T1000 (cell line): Measurements from ENCODE around the gene NAV3.
A peak's percentile ranks its signal among the peaks of the same experiment; 100 is the strongest.

Source experiments
- DNase-seq: peaks from one replicate; lab custom pipeline; 2025; ENCODE audit warnings: mixed read lengths; lab: John Stamatoyannopoulos, UW

Gene NAV3

GRCh38 chr12:77993658-77994057 lies 163.0 kb downstream of the NAV3 start:
- DNase-seq, result no peak

- peak; percentile 4 for DNase-seq
Measured at GRCh38 chr12:77995436-77996167, 164.9 kb downstream of the NAV3 start.

GRCh38 chr12:77996670-77997069 lies 166.0 kb downstream of the NAV3 start:
- no peak for DNase-seq

GRCh38 chr12:77998236-77998786 lies 167.6 kb downstream of the NAV3 start:
- DNase-seq, result no peak

GRCh38 chr12:77999074-77999715 lies 168.5 kb downstream of the NAV3 start:
- DNase-seq, result no peak

GRCh38 chr12:78002878-78003277 lies 172.2 kb downstream of the NAV3 start:
- DNase-seq, result no peak

GRCh38 chr12:78004249-78005093 lies 173.8 kb downstream of the NAV3 start:
- no peak for DNase-seq

GRCh38 chr12:78005094-78005492 lies 174.4 kb downstream of the NAV3 start:
- no peak for DNase-seq

GRCh38 chr12:78007173-78007572 lies 176.5 kb downstream of the NAV3 start:
- no peak for DNase-seq

- DNase-seq, result no peak
Measured at GRCh38 chr12:78009031-78009430, 178.3 kb downstream of the NAV3 start.

- no peak for DNase-seq
Measured at GRCh38 chr12:78018171-78018910, 187.6 kb downstream of the NAV3 start.

- no peak for DNase-seq
Measured at GRCh38 chr12:78018939-78019338, 188.2 kb downstream of the NAV3 start.

- DNase-seq, result no peak
Measured at GRCh38 chr12:78028426-78028825, 197.7 kb downstream of the NAV3 start.

GRCh38 chr12:78034025-78034424 lies 203.3 kb downstream of the NAV3 start:
- DNase-seq, result no peak

- no peak for DNase-seq
Measured at GRCh38 chr12:78035901-78036606, 205.4 kb downstream of the NAV3 start.

- DNase-seq, result no peak
Measured at GRCh38 chr12:78036874-78037273, 206.2 kb downstream of the NAV3 start.

- DNase-seq, result no peak
Measured at GRCh38 chr12:78037707-78038106, 207.0 kb downstream of the NAV3 start.

- DNase-seq, result no peak
Measured at GRCh38 chr12:78038541-78038940, 207.8 kb downstream of the NAV3 start.

GRCh38 chr12:78038986-78039385 lies 208.3 kb downstream of the NAV3 start:
- no peak for DNase-seq

GRCh38 chr12:78040111-78040510 lies 209.4 kb downstream of the NAV3 start:
- no peak for DNase-seq

- no peak for DNase-seq
Measured at GRCh38 chr12:78050790-78051189, 220.1 kb downstream of the NAV3 start.
